Neural progenitor cell (in vitro differentiated cells): ENCODE measurements around the gene WDR70. TPM values are rescaled to one million over a fixed set of nuclear protein-coding genes. Genes with fewer than 3 reads are reported as not detected.
"Not testable (repeated sequence)": the region's sequence is repeated elsewhere in the genome, so short reads cannot be mapped to it uniquely, and the experiment has no call there.

Source experiments
- DNase-seq: peaks from one replicate; pipeline ENCODE4 v3.0.0-alpha.2; 2016; ENCODE audit warnings: low spot score
- H2AFZ ChIP-seq: fragments of 200-600 bp; sonication (generic); replicated peaks from 2 replicates; pipeline ENCODE4 v1.6.1; 2016; ENCODE audit warnings: antibody characterized with exemption
- H3F3A ChIP-seq: fragments of 200-600 bp; sonication (generic); 2 replicates; pipeline ENCODE4 v1.6.1; 2016; ENCODE audit warnings: antibody characterized with exemption, low read depth
- H3K27ac ChIP-seq: fragments of 200-600 bp; sonication (generic); 2 replicates; pipeline ENCODE4 v1.5.1; 2016; ENCODE audit warnings: mild to moderate bottlenecking
- H3K27me3 ChIP-seq: fragments of 200-600 bp; sonication (generic); 2 replicates; pipeline ENCODE4 v1.6.1; 2016; ENCODE audit warnings: mild to moderate bottlenecking, moderate library complexity
- H3K36me3 ChIP-seq: fragments of 200-600 bp; sonication (generic); 2 replicates; pipeline ENCODE4 v1.5.1; 2016
- H3K4me1 ChIP-seq: fragments of 200-600 bp; sonication (generic); 2 replicates; pipeline ENCODE4 v1.6.1; 2016; ENCODE audit warnings: mixed run types
- H3K4me2 ChIP-seq: fragments of 200-600 bp; sonication (generic); 2 replicates; pipeline ENCODE4 v1.6.1; 2016
- H3K4me3 ChIP-seq: fragments of 200-600 bp; sonication (generic); 2 replicates; pipeline ENCODE4 v1.5.1; 2016
- H3K79me2 ChIP-seq: fragments of 200-600 bp; sonication (generic); 2 replicates; pipeline ENCODE4 v1.6.1; 2016; ENCODE audit warnings: low read depth
- H3K9ac ChIP-seq: fragments of 200-600 bp; sonication (generic); 2 replicates; pipeline ENCODE4 v1.6.1; 2016
- H3K9me3 ChIP-seq: fragments of 200-600 bp; sonication (generic); 2 replicates; pipeline ENCODE4 v1.5.1; 2016; ENCODE audit warnings: low read depth
- H4K20me1 ChIP-seq: fragments of 200-600 bp; sonication (generic); 2 replicates; pipeline ENCODE4 v1.6.1; 2016; ENCODE audit warnings: low read depth
- H3K27ac Mint-ChIP-seq: 3 replicates; pipeline ENCODE4 v1.8.0; 2021; ENCODE audit warnings: mixed read lengths
- H3K27me3 Mint-ChIP-seq: 2 replicates; pipeline ENCODE4 v1.8.0; 2022; ENCODE audit warnings: low read depth, mild to moderate bottlenecking, inconsistent platforms, moderate library complexity, mixed read lengths; ENCODE audit not compliant: insufficient read depth
- H3K36me3 Mint-ChIP-seq: 3 replicates; pipeline ENCODE4 v1.8.0; 2021; ENCODE audit warnings: mixed read lengths
- H3K4me1 Mint-ChIP-seq: 3 replicates; pipeline ENCODE4 v1.8.0; 2021; ENCODE audit warnings: mixed read lengths
- H3K4me3 Mint-ChIP-seq: 3 replicates; pipeline ENCODE4 v1.8.0; 2021; ENCODE audit warnings: mild to moderate bottlenecking, moderate library complexity, mixed read lengths
- H3K9me3 Mint-ChIP-seq: 3 replicates; pipeline ENCODE4 v1.8.0; 2020; ENCODE audit warnings: mixed read lengths
- EZH2 ChIP-seq: fragments of 200-600 bp; sonication (generic); IDR thresholded peaks from 2 replicates; pipeline ENCODE4 v1.6.1; 2017; ENCODE audit warnings: antibody characterized with exemption, mild to moderate bottlenecking, moderate library complexity
- EZH2phosphoT487 ChIP-seq: fragments of 200-600 bp; sonication (generic); IDR thresholded peaks from 2 replicates; pipeline ENCODE4 v1.6.1; 2017; ENCODE audit warnings: antibody characterized with exemption
- total RNA-seq: library from RNA; depleted of rRNA; stranded (reverse); fragments of >200 nt; gene quantifications from 2 replicates; pipeline ENCODE4 v1.2.3, GENCODE V29; 2015; ENCODE audit warnings: low replicate concordance
- TF ChIP-seq, protein P1 (sequence below): fragments of 200-600 bp; sonication (generic); IDR thresholded peaks from 2 replicates; pipeline ENCODE4 v1.5.1; 2017; ENCODE audit warnings: antibody characterized with exemption, mild to moderate bottlenecking

WDR70 gene
- total RNA-seq, 1 donor from 2014 or later, result 46.2 TPM

- peaks cover 31% of the 10 kb centered on the region for H3K9me3 Mint-ChIP-seq
- Histone ChIP-seq H3K36me3 (no peaks in the 10 kb centered on the region), H3K4me2 (no peak overlapping the region), H3K9ac (no peak overlapping the region), H3K4me1 (no peaks in the 10 kb centered on the region), H3K27ac (no peak overlapping the region), H3K4me3 (no peak overlapping the region), H3K27me3 (no peaks in the 10 kb centered on the region), H3K9me3 (peaks cover 4% of the 10 kb centered on the region), H4K20me1 (no peaks in the 10 kb centered on the region), H3F3A (no peaks in the 10 kb centered on the region), H3K79me2 (no peaks in the 10 kb centered on the region), H2AFZ (no peak overlapping the region)
- H3K4me3 Mint-ChIP-seq, result no peak overlapping the region
- H3K27ac Mint-ChIP-seq, result no peak overlapping the region
- H3K4me1 Mint-ChIP-seq, result no peaks in the 10 kb centered on the region
- peaks cover 3% of the 10 kb centered on the region for H3K36me3 Mint-ChIP-seq
- no peak for DNase-seq
- H3K27me3 Mint-ChIP-seq, result no peaks in the 10 kb centered on the region
- TF ChIP-seq EZH2 (no peak), EZH2phosphoT487 (no peak)
- TF ChIP-seq, protein P1, sequence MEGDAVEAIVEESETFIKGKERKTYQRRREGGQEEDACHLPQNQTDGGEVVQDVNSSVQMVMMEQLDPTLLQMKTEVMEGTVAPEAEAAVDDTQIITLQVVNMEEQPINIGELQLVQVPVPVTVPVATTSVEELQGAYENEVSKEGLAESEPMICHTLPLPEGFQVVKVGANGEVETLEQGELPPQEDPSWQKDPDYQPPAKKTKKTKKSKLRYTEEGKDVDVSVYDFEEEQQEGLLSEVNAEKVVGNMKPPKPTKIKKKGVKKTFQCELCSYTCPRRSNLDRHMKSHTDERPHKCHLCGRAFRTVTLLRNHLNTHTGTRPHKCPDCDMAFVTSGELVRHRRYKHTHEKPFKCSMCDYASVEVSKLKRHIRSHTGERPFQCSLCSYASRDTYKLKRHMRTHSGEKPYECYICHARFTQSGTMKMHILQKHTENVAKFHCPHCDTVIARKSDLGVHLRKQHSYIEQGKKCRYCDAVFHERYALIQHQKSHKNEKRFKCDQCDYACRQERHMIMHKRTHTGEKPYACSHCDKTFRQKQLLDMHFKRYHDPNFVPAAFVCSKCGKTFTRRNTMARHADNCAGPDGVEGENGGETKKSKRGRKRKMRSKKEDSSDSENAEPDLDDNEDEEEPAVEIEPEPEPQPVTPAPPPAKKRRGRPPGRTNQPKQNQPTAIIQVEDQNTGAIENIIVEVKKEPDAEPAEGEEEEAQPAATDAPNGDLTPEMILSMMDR, result no peak
Measured at GRCh38 chr5:37683072-37683471, 304.0 kb downstream of the WDR70 start.

DNA sequence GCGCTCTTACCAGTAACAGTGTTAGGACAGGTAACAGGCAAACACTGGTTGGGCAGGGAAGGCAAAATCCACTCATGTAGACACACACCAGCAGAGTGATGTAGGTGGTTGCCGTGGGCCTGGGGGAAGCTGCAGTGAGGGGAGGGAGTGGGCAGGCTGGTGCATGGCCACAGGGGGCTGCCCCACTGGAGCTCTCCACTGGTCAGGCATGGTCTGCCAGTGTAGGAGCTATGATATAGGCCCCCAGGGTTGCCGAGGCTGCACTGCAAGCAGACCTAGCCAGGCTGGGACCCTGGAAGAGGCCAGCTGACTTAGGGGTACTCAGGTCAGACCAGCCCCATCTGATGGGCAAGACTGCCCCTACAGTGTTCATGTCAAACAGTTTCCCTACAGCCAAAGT lies 306.1 kb downstream of the WDR70 start:
- H3K4me3 ChIP-seq, result no peak overlapping the region
- no peaks in the 10 kb centered on the region for H3K4me1 ChIP-seq
- no peak for DNase-seq
- Mint-ChIP-seq H3K27ac (no peak overlapping the region), H3K4me3 (no peak overlapping the region), H3K9me3 (peaks cover 25% of the 10 kb centered on the region), H3K36me3 (peaks cover 2% of the 10 kb centered on the region), H3K27me3 (no peaks in the 10 kb centered on the region), H3K4me1 (no peaks in the 10 kb centered on the region)
- H3K27ac ChIP-seq, result no peak overlapping the region
- TF ChIP-seq, protein P1, result no peak
- TF ChIP-seq EZH2phosphoT487, result no peak
- TF ChIP-seq EZH2, result no peak
- no peaks in the 10 kb centered on the region for H4K20me1 ChIP-seq
- H3K79me2 ChIP-seq, result no peaks in the 10 kb centered on the region
- peaks cover 2% of the 10 kb centered on the region for H3K9me3 ChIP-seq
- no peaks in the 10 kb centered on the region for H3F3A ChIP-seq
- H2AFZ ChIP-seq, result no peak overlapping the region
- no peak overlapping the region for H3K9ac ChIP-seq
- no peaks in the 10 kb centered on the region for H3K27me3 ChIP-seq
- H3K36me3 ChIP-seq, result no peaks in the 10 kb centered on the region
- H3K4me2 ChIP-seq, result no peak overlapping the region

GRCh38 chr5:37685816-37686215 lies 306.7 kb downstream of the WDR70 start:
- H3K9ac ChIP-seq, result no peak overlapping the region
- no peaks in the 10 kb centered on the region for H3K27me3 ChIP-seq
- Mint-ChIP-seq H3K36me3 (peaks cover 2% of the 10 kb centered on the region), H3K4me1 (no peaks in the 10 kb centered on the region), H3K27ac (no peak overlapping the region), H3K4me3 (no peak overlapping the region), H3K9me3 (peaks cover 21% of the 10 kb centered on the region), H3K27me3 (no peaks in the 10 kb centered on the region)
- H3K9me3 ChIP-seq, result no peaks in the 10 kb centered on the region
- no peak for TF ChIP-seq EZH2
- no peak for TF ChIP-seq EZH2phosphoT487
- H3K27ac ChIP-seq, result no peak overlapping the region
- H4K20me1 ChIP-seq, result no peaks in the 10 kb centered on the region
- no peaks in the 10 kb centered on the region for H3K4me1 ChIP-seq
- H3K4me2 ChIP-seq, result no peak overlapping the region
- H3F3A ChIP-seq, result no peaks in the 10 kb centered on the region
- H2AFZ ChIP-seq, result no peak overlapping the region
- no peak for DNase-seq
- H3K4me3 ChIP-seq, result no peak overlapping the region
- H3K36me3 ChIP-seq, result no peaks in the 10 kb centered on the region
- no peaks in the 10 kb centered on the region for H3K79me2 ChIP-seq

GRCh38 chr5:37688925-37689324 lies 309.8 kb downstream of the WDR70 start:
- H3K9me3 ChIP-seq, H3K27me3 Mint-ChIP-seq, H3F3A ChIP-seq, H3K27ac Mint-ChIP-seq, H3K4me3 Mint-ChIP-seq, H4K20me1 ChIP-seq, H3K27ac ChIP-seq, H3K4me1 Mint-ChIP-seq, H3K79me2 ChIP-seq, H3K36me3 Mint-ChIP-seq, H3K4me1 ChIP-seq, H3K36me3 ChIP-seq, H3K4me3 ChIP-seq, H2AFZ ChIP-seq, H3K9ac ChIP-seq, H3K27me3 ChIP-seq, H3K4me2 ChIP-seq: not testable (repeated sequence)
- H3K9me3 Mint-ChIP-seq, result peaks cover 11% of the 10 kb centered on the region
- peak; percentile 4 for DNase-seq

DNA sequence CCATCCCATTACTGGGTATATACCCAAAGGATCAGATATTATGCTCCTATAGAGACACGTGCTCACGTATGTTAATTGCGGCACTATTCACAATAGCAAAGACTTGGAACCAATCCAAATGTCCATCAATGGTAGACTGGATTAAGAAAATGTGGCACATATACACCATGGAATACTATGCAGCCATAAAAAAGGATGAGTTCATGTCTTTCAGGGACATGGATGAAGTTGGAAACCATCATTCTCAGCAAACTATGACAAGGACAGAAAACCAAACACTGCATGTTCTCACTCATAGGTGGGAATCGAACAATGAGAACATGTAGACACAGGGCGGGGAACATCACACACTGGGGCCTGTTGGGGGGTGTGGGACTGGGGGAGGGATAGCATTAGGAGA lies 315.2 kb downstream of the WDR70 start:
- not testable (repeated sequence) for H3K4me3 Mint-ChIP-seq, H3K27ac Mint-ChIP-seq, H3K36me3 ChIP-seq, H3K4me1 ChIP-seq, H3K4me3 ChIP-seq, H3K27me3 Mint-ChIP-seq, H3K27me3 ChIP-seq, H3K9ac ChIP-seq, H3K9me3 ChIP-seq, H3K36me3 Mint-ChIP-seq, H3K4me1 Mint-ChIP-seq, H3K79me2 ChIP-seq, H2AFZ ChIP-seq, H3F3A ChIP-seq, H3K4me2 ChIP-seq, H4K20me1 ChIP-seq, DNase-seq, H3K27ac ChIP-seq
- peaks cover 16% of the 10 kb centered on the region for H3K9me3 Mint-ChIP-seq
